Measurements from ENCODE around the gene AXIN1. TPM values are rescaled to one million over a fixed set of nuclear protein-coding genes. Genes with fewer than 3 reads are reported as not detected.

AXIN1 gene
- polyA plus RNA-seq (2011; rRNA removed), result 3.5 and 4.7 TPM in 2 replicates
- polyA minus RNA-seq (2011; rRNA and poly(A)+ RNA removed), result 3.9 and 4.3 TPM in 2 replicates

GRCh38 chr16:352547-353403 is at the start of gene AXIN1:
TSS of gene AXIN1 (minus strand) at chr16:352723. CDS start at chr16:347025, 5,698 bp downstream.
- Histone ChIP-seq H3K9me3 (ENCODE audit: control insufficient read depth, insufficient read depth, low read length) (no peaks in the 10 kb centered on the region; the same call in 1 of the 2 replicates), H3K4me3 (ENCODE audit: low read depth, low read length) (peak within 1 kb of the TSS; percentile 72), H3K27me3 (ENCODE audit: control insufficient read depth, insufficient read depth, low read length) (no peaks in the 10 kb centered on the region), H3K27ac (ENCODE audit: low read depth, low read length) (no peak within 1 kb of the TSS)
- peak; percentile 32; the same call in 1 of the 2 replicates for TF ChIP-seq CTCF (IDR thresholded peaks at IDR 0.05; ENCODE audit: low read depth, low read length)
- DNase-seq (ENCODE audit: low read depth, low spot score), result peak; percentile 61
- ChIA-PET CTCF (interaction anchor here (0.6 to 1.5 kb wide), 15 partner anchors 10 to 274 kb away, joined by 3 to 13 read pairs (median 4); partner anchors contain the start of gene LUC7L), POLR2A (interaction anchor here (0.6 to 1.0 kb wide), 5 partner anchors 18 to 241 kb away, joined by 3 to 4 read pairs (median 3); partner anchors contain the start of gene MRPL28)

GRCh38 chr16:401468-402348 is 49.2 kb upstream of the AXIN1 start, which contains the start of gene DECR2:
TSS of gene DECR2 (plus strand) at chr16:401885. CDS start at chr16:401964, 79 bp downstream.
- TF ChIP-seq CTCF (IDR thresholded peaks at IDR 0.05; ENCODE audit: low read depth, low read length), result peak; percentile 35
- peak; percentile 56 for DNase-seq (ENCODE audit: low read depth, low spot score)
- Histone ChIP-seq H3K4me3 (ENCODE audit: low read depth, low read length) (peak within 1 kb of the TSS; percentile 84), H3K9me3 (ENCODE audit: control insufficient read depth, insufficient read depth, low read length) (no peaks in the 10 kb centered on the region; the same call in 1 of the 2 replicates), H3K27me3 (ENCODE audit: control insufficient read depth, insufficient read depth, low read length) (no peaks in the 10 kb centered on the region), H3K27ac (ENCODE audit: low read depth, low read length) (peak within 1 kb of the TSS; percentile 11)
- ChIA-PET POLR2A (interaction anchor here (0.6 to 1.6 kb wide), 5 partner anchors 10 to 323 kb away, joined by 3 to 11 read pairs (median 7); no protein-coding TSS in a partner anchor), CTCF (interaction anchor here (0.6 to 0.8 kb wide), 4 partner anchors 22 to 219 kb away, joined by 3 to 6 read pairs (median 4); no protein-coding TSS in a partner anchor)

GRCh38 chr16:400061-400591 is 47.6 kb upstream of the AXIN1 start:
- Histone ChIP-seq H3K27ac (ENCODE audit: low read depth, low read length) (no peak overlapping the region), H3K27me3 (ENCODE audit: control insufficient read depth, insufficient read depth, low read length) (no peaks in the 10 kb centered on the region), H3K9me3 (ENCODE audit: control insufficient read depth, insufficient read depth, low read length) (no peaks in the 10 kb centered on the region; the same call in 1 of the 2 replicates), H3K4me3 (ENCODE audit: low read depth, low read length) (peak overlapping the region; percentile 84)
- TF ChIP-seq CTCF (IDR thresholded peaks at IDR 0.05; ENCODE audit: low read depth, low read length), result no peak
- CTCF ChIA-PET, result interaction anchor here (0.7 kb wide), 1 partner anchor 1310 kb away, joined by 8 read pairs; no protein-coding TSS in a partner anchor
- DNase-seq (ENCODE audit: low read depth, low spot score), result no peak
- POLR2A ChIA-PET, result interaction anchor here (0.7 kb wide), 1 partner anchor 302 kb away, joined by 7 read pairs; no protein-coding TSS in a partner anchor

GRCh38 chr16:399340-400019 is 47.0 kb upstream of the AXIN1 start:
- TF ChIP-seq CTCF (IDR thresholded peaks at IDR 0.05; ENCODE audit: low read depth, low read length), result no peak
- POLR2A ChIA-PET, result no interaction called here
- Histone ChIP-seq H3K27ac (ENCODE audit: low read depth, low read length) (no peak overlapping the region), H3K27me3 (ENCODE audit: control insufficient read depth, insufficient read depth, low read length) (no peaks in the 10 kb centered on the region), H3K4me3 (ENCODE audit: low read depth, low read length) (no peak overlapping the region), H3K9me3 (ENCODE audit: control insufficient read depth, insufficient read depth, low read length) (no peaks in the 10 kb centered on the region; the same call in 1 of the 2 replicates)
- CTCF ChIA-PET, result no interaction called here
- DNase-seq (ENCODE audit: low read depth, low spot score), result no peak
